HEK293 (cell line): Measurements from ENCODE around the gene DNAH9.

Source experiments
- PRDM1 ChIP-seq: fragments of 450-650 bp; formaldehyde crosslinking; IDR thresholded peaks from 2 replicates; pipeline ENCODE4; 2016; ENCODE audit warnings: missing biosample characterization, missing genetic modification characterization
- ZBTB1 ChIP-seq: fragments of 450-650 bp; formaldehyde crosslinking; IDR thresholded peaks from 2 replicates; pipeline ENCODE4 v1.5.1; 2016; ENCODE audit warnings: missing biosample characterization, missing genetic modification characterization
- ZBTB49 ChIP-seq: fragments of 450-650 bp; formaldehyde crosslinking; IDR thresholded peaks from 2 replicates; pipeline ENCODE4 v1.5.1; 2016; ENCODE audit warnings: missing biosample characterization, missing genetic modification characterization, low read depth
- ZBTB7A ChIP-seq: fragments of 450-650 bp; formaldehyde crosslinking; IDR thresholded peaks from 2 replicates; pipeline ENCODE4 v1.5.1; 2016; ENCODE audit warnings: low read depth, missing biosample characterization, missing genetic modification characterization
- ZFHX2 ChIP-seq: fragments of 450-650 bp; formaldehyde crosslinking; conservative IDR thresholded peaks from 2 replicates; pipeline ENCODE4 v1.5.1; 2016; ENCODE audit warnings: missing biosample characterization, missing genetic modification characterization
- ZNF302 ChIP-seq: fragments of 450-650 bp; formaldehyde crosslinking; IDR thresholded peaks from 2 replicates; pipeline ENCODE4 v1.5.1; 2016; ENCODE audit warnings: missing biosample characterization, missing genetic modification characterization, low read depth
- ZNF639 ChIP-seq: fragments of 450-650 bp; formaldehyde crosslinking; IDR thresholded peaks from 2 replicates; pipeline ENCODE4 v1.5.1; 2016; ENCODE audit warnings: missing biosample characterization, missing genetic modification characterization
- ZNF658 ChIP-seq: fragments of 450-650 bp; formaldehyde crosslinking; IDR thresholded peaks from 2 replicates; pipeline ENCODE4; 2016; ENCODE audit warnings: missing biosample characterization, missing genetic modification characterization

- TF ChIP-seq ZNF639 = no peak
- no peak for TF ChIP-seq ZNF658
- no peak for TF ChIP-seq PRDM1 (tag by site-specific recombination)
- no peak for TF ChIP-seq ZNF302 (tag by site-specific recombination)
- TF ChIP-seq ZBTB7A (tag by site-specific recombination) = no peak
- TF ChIP-seq ZBTB49 = no peak
- TF ChIP-seq ZBTB1 (tag by site-specific recombination) = no peak
- no peak for TF ChIP-seq ZFHX2 (tag by site-specific recombination)
These were observed 44.2 kb upstream of the DNAH9 start for GRCh38 chr17:11554042-11554441.
